Activated CD8-positive, alpha-beta memory T cell treated with anti-CD3 and anti-CD28 coated beads for 24 hours (primary cell): ENCODE measurements around the gene IGF2BP2.
"Not testable (repeated sequence)": the region's sequence is repeated elsewhere in the genome, so short reads cannot be mapped to it uniquely, and the experiment has no call there.

ENCODE experiments used
- DNase-seq: peaks from one replicate; pipeline ENCODE4 v3.0.0-alpha.2; 2020

The IGF2BP2 gene

DNA sequence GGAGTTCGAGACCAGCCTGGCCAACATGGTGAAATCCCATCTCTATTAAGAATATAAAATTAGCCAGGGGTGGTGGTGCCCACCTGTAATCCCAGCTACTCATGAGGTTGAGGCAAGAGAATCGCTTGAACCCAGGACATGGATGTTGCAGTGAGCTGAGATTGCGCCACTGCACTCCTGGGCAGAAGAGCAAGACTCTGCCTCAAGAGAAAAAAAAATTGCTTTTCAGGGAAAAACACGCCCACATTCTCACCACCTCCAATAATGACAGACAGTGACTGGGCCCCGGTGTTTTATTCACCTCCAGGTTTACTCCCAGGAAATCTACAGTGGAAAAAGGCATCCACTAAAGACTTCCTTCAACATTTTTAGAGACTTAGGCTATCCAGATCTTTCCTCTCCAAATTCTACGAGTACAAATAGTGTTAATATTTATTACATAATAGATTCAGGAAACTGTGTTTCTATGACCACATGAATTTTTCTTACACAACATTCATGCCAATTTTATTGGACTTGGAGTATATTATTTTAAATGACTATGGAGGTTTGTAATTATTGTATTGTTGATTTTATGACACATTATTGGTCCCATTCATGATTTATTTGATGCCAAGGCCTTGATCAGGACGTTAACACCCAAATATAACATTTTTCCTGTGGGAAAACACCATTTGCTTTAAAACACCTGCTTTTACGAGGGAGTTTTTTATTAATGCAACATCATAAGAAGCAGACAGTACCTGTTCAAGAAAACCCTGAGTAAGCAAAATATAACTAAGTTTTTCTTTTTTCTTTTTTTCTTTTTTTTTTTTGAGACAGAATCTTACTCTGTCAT is 26.6 kb downstream of the IGF2BP2 start:
- DNase-seq = no peak

DNA sequence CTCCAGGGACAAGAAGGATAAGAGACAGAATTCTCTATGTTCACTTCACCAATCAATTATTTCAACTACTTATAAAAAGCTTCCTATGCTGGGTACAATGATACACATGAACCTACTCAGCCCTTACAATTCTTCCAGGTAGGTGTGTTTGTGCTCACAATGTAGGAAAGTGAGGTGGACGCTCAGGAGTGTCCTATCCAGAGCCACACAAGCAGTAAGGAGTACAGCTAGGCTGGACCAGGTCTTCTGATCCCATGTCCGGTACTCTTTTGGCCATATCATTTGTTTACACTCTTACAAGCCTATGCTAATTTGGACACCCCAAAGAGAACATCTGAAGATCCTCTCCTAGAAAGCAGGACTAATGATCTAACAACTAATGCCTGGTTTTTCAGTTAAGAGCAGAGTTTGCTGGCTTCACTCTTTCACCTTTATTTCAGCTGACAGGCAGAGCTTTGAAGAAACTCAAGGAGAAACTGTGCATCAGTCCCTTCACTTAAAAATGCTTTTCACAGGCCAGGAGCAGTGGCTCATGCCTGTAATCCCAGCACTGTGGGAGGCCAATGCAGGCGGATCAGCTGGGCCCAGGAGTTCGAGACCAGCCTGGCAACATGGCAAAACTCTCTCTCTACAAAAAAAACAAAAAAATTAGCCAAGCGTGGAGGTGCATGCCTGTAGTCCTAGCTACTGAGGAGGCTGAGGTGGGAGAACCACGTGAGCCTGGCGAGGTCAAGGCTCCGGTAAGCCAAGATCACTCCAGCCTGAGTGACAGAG is 27.5 kb downstream of the IGF2BP2 start:
- no peak for DNase-seq

DNA sequence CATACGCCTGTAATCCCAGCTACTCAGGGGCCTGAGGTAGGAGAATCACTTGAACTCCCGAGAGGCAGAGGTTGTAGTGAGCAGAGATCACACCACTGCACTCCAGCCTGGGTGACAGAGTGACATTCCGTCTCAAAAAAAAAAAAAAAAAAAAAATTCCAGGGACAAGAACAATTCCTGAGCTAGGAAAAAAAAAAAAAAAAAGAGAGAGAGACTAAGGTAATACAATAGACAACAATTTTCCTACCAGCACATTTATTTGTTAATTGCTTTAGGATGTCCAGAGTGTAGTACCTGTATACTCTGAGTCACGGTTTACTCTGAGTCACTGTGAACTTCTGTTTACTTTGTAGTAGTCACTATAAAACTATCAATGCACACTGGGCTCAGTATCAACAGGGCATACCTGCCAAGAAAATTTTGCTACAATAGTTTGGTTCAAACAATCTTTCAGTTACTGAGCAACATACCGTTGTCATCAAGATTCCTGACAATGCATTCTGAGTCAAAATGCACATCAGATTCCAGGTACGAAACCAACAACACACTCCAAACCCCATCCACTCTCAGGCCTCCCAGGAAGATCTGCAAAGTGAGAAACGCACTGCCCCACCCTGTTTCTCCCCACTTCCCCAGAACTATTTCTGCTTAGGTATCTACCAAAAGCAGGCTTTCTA is 28.3 kb downstream of the IGF2BP2 start:
- no peak for DNase-seq

GRCh38 chr3:185793381-185793780 is 31.5 kb downstream of the IGF2BP2 start:
- no peak for DNase-seq

- DNase-seq = no peak
These were observed 31.9 kb downstream of the IGF2BP2 start for GRCh38 chr3:185792955-185793354.

- no peak for DNase-seq
These were observed 34.7 kb downstream of the IGF2BP2 start for GRCh38 chr3:185789891-185790830.

DNA sequence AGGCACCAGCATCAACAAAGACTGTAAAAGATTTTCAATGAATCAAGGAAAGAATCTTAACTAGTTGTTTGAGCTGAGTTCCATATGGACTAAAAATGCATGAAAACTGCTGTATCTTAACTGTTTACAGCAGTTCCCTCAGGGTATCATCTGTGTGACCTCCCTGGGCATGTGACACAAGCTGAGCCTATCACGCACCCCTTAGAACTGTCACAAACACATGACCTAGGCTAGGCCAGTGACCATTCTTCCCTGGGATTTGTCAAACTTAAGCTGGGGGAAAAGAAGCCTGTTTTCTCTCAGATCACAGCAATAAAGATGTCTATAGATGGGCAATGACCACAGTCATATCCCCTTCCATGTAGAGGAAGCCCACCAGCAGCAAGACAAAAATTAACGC is 35.7 kb downstream of the IGF2BP2 start:
- no peak for DNase-seq

GRCh38 chr3:185788292-185788691 is 36.5 kb downstream of the IGF2BP2 start:
- no peak for DNase-seq

- no peak for DNase-seq
These were observed 37.6 kb downstream of the IGF2BP2 start for GRCh38 chr3:185786956-185787877.

GRCh38 chr3:185786258-185786657 is 38.6 kb downstream of the IGF2BP2 start:
- DNase-seq = not testable (repeated sequence)

GRCh38 chr3:185784317-185784716 is 40.5 kb downstream of the IGF2BP2 start:
- DNase-seq = no peak

GRCh38 chr3:185781759-185782158 is 43.1 kb downstream of the IGF2BP2 start:
- no peak for DNase-seq

DNA sequence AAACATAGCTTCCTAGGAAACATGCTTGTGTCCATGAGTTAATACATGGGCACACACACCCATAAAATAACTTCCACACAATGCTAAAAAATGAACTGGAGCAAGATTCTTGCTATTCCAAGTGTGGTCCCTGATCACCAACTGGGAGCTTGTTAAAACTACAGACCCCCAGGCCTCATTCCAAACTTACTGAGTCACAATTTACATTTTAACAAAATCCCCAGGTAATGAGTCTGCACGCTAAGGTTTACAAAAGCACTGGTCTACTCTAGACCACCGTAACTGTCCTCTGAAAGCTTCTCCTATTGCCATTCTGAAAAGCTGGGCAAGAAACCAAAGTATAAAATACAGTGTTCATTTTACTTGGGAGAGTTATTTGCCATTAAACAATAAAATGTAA is 45.4 kb downstream of the IGF2BP2 start:
- DNase-seq = no peak

DNA sequence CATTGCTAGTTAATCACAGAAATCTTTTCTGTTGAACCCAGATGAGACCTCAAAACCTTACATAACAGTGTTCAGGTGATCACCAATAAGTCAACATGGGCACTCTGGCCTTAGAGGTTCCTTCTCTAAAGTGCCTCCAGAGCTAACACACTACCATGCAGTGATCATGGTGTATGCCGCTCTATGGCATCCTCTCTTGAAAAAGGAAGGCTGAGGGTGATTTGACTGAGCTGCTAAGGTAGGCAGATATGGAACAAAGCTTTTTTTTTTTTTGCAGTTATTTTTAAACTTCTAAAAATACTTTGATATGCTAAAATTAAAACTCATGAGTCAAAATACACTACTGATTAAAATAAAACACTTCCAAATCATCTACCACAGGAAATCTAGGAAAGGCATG is 46.0 kb downstream of the IGF2BP2 start:
- no peak for DNase-seq

DNA sequence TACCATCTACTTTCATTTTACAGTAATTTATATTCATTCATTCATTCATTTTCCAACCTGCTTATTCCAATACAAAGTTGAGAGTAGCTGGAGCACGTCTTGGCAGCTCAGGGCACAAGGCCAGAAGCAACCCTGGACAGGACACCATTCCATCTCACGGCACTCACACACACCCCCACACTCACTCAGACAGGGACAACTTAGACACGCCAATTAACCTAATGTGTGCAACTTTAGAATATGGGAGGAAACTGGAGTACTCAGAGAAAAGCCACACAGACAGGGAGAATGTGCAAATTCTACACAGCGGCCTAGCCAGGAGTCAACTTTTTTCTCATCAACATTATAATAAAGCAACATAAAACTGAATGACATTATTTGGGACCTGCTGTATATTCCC is 46.7 kb downstream of the IGF2BP2 start:
- no peak for DNase-seq

GRCh38 chr3:185770109-185770508 is 54.7 kb downstream of the IGF2BP2 start:
- no peak for DNase-seq

GRCh38 chr3:185768578-185768982 is 56.3 kb downstream of the IGF2BP2 start:
- DNase-seq = peak; percentile 62

DNA sequence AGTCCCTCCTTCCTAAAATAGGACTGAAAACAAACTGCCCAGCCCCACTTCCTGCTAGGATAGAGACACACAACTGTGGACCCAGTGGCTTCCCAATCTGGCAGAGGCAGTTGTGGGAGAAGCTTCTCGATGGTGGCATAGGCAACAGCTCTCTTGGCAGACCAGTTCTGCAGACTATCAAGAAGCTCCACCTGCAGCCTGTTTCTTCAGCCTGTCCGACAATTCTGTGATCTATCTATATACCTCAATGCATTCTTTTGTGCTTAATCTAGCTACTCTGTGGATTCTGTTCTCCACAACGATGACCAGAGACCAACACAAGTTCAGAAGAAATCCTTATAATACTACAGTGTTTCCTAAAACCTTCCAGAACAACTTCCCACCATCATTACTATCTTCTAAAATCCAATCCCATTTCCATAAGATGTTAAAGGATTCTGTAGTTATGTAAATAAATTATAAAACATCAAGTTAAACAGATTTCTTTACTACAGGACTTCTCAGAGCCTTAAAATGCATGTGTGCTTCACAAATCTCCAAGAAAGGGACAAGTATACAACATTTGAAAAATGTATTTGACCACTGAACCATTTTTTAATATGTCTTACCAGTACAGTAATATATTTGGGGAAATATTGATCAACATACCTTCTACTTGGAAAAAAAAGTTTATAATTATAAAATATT is 57.7 kb downstream of the IGF2BP2 start:
- DNase-seq = no peak

DNA sequence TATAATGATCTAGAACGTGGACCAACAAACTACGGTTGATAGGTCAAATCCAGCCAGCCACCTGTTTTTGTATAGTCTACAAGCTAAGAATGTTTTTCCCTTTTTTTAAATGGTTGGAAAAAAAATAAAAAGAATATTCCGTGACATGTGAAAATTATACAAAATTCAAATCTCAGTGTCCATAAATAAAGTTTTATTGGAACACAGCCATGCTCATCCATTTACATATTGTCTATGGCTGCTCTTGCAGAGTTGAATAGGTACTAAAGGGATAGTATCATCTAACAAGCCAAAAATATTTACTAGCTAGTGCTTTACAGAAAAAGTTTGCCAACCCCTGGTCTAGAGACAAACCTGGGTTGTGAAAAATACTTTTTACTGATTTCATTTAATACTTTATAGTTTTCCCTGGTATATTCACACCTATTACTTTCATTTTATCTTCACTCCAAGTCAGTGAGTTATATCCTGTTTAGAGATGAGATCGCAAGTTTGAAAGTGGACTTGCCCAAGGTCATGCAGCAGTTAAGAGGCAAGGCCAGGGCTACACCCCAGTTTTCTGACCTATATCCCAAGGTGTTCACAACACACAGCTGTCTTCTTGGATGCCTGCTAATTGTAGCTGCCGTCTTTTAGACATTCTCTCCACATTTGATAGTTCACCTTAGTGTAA is 58.4 kb downstream of the IGF2BP2 start:
- DNase-seq = no peak

- DNase-seq = no peak
These were observed 59.9 kb downstream of the IGF2BP2 start for GRCh38 chr3:185764980-185765370.
